ENCODE results near the gene TSPAN14.
A peak's percentile ranks its signal among the peaks of the same experiment; 100 is the strongest.

The TSPAN14 gene

DNA sequence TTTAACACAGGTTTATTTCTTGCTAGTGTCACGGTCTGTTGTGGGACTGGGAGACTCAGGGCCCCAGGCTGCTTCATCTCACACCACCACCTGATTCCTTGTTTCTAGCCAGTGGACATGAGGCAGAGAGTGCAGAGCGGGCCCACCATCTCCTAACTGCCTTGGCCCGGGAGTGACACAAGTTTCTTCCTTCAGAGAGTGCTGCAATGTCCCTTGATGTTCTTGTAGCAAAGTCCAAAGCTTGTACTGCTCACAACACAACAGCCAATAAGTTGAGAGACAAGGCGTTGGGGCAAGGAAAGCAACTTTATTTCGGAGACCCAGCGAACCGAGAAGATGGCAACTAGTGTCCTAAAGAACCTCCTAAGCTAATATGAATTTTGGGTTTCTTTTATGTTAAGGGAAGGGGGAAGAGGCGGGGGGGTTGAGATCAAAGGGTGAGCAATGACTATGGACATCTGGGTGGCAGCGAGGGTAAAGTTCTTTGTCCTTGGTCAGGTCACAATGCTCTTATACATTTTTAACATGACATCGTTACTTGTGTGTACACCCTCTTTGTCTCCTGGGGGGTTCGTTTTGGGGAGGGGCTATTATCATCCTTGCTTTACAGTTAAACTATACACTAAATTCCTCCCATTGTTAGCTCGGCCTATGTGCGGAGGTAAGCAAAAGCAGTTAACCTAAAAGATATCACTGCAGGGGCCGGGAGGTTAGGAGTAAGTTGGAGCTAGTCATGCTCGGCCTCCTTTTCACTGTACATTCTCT, 115.2 kb downstream of the TSPAN14 start:
- no peak overlapping the region for H3K4me3 ChIP-seq (ENCODE audit: low read length)
- DNase-seq (ENCODE audit: low read depth), result no peak
- TF ChIP-seq, protein P1, sequence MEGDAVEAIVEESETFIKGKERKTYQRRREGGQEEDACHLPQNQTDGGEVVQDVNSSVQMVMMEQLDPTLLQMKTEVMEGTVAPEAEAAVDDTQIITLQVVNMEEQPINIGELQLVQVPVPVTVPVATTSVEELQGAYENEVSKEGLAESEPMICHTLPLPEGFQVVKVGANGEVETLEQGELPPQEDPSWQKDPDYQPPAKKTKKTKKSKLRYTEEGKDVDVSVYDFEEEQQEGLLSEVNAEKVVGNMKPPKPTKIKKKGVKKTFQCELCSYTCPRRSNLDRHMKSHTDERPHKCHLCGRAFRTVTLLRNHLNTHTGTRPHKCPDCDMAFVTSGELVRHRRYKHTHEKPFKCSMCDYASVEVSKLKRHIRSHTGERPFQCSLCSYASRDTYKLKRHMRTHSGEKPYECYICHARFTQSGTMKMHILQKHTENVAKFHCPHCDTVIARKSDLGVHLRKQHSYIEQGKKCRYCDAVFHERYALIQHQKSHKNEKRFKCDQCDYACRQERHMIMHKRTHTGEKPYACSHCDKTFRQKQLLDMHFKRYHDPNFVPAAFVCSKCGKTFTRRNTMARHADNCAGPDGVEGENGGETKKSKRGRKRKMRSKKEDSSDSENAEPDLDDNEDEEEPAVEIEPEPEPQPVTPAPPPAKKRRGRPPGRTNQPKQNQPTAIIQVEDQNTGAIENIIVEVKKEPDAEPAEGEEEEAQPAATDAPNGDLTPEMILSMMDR (IDR thresholded peaks at IDR 0.05; ENCODE audit: insufficient read depth, low read depth, low read length, missing control alignments), result no peak

DNA sequence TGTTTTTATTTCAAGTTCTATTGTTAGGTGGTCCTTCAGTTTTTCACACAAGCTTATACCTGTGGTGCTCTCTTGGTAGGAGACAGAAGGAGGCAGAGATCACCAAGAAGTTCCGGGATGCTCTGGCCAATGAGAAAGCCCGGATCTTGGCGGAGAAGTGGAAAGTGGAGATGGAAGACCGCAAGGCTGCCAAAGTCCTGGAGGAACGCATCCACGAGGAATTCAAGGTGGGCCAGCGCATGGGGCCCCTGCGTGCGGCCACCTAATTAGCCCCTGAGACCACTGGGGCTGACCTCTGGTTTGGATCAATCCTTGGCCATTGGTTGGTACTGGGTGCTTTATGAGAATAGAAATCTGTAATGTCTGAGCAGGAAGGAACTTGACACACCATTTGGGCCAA, 117.2 kb downstream of the TSPAN14 start:
- TF ChIP-seq, protein P1 (IDR thresholded peaks at IDR 0.05; ENCODE audit: insufficient read depth, low read depth, low read length, missing control alignments), result no peak
- no peak for DNase-seq (ENCODE audit: low read depth)
- no peak overlapping the region for H3K4me3 ChIP-seq (ENCODE audit: low read length)

DNA sequence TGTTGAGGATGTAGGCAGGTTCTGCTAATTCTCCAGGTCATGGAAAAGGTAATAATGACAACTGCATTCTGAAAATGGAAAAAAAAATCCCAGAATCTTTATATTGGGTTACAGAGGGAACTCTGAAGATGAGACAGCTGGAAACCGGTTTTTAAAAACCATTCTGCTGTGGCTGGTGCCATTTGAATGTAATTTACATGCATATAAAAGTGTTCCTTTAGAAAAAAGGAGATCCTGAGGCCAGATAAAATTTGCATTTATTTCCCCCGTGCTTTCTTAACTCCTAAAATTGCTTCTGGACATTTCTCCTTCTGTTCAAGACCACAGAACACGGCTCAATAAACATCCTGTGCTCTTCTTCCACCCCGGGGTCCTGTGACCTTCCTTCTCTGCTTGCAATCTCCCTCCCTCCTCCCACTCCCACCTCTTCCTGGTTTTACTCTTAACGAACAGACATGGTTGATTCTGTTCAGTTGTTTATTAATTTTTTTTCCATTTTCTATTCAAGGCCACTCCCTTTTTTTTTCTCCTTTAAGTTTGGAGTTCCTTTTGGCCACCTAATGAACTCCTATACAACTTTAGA, 125.2 kb downstream of the TSPAN14 start:
- no peak overlapping the region for H3K4me3 ChIP-seq (ENCODE audit: low read length)
- DNase-seq (ENCODE audit: low read depth), result no peak
- TF ChIP-seq, protein P1 (IDR thresholded peaks at IDR 0.05; ENCODE audit: insufficient read depth, low read depth, low read length, missing control alignments), result no peak

DNA sequence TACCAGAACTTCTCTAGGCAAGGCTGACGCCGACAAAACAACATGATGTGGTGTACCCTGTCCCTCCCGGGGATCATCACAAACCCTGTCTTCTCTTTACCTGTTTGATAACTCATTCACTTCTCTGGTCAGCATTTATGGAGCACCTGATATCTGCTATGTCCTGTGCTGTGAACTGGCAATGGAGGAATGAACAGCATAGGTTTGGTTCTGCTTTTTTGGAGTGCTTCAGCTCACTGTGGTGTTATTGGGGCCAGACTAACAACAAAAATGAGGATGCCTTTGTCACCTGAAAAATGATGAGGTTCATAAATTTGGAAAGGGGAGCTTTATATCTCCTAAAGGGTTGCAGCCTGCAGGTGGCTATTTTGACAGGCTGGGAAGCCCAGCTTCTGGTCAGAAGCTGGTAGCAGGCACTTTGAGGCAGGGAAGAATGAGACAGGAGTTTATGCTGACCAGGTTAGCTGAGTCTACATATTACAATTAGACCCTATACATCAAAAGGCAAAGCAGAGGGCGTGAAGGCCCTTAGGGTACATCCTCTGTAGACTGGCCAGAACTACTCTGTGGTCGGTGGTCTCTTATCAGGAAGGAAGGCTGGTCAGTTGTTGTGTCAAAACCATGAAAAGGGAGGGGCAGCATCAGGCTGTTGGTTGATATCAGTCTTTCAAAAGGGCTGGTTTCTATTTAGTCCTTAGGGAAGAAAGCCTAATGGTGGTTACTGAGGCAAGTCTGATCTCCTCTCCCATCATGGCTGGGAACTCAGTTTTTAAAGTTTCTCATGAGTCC, 125.9 kb downstream of the TSPAN14 start:
- H3K4me3 ChIP-seq (ENCODE audit: low read length), result no peak overlapping the region
- no peak for DNase-seq (ENCODE audit: low read depth)
- TF ChIP-seq, protein P1 (IDR thresholded peaks at IDR 0.05; ENCODE audit: insufficient read depth, low read depth, low read length, missing control alignments), result no peak

DNA sequence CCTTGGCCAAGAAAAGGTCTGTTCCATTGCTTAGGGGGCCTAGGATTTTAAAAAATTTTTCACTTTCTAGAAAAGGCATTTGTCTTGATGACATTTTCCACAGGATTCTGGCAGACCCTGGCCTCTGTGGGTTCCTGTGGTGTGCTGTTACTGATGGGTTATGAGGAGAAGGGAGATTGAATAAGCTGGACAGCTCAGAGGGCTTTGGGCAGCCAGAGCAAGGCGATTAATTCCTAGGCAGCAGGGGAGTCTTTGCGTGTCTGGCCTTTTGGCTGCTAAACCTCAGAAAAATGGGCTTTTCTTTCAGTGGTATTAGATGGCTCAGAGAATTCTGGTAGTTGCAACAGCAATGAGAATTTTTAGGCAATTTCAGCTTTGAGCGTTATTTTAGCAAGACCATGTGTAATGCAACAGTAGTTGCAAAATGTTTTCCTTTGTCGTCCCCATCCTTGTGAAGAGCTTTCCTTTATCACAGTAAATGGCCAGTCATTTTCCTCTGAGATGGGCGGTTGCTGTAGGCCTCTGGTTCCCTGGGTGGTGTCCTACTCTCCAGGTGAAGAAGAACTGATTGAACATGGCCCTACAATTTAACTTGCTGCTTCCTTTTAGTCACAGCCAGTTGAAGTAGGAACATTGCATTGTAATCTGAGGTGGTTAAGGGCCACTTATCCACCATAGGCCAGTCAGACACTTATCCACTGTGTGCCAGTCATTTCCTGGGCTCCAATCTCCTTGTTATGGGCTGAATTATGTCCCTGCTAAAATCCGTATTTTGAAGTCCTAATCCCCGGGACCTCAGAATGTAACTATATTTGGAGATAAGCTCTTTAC, 126.7 kb downstream of the TSPAN14 start:
- no peak for DNase-seq (ENCODE audit: low read depth)
- TF ChIP-seq, protein P1 (IDR thresholded peaks at IDR 0.05; ENCODE audit: insufficient read depth, low read depth, low read length, missing control alignments), result no peak
- no peak overlapping the region for H3K4me3 ChIP-seq (ENCODE audit: low read length)

DNA sequence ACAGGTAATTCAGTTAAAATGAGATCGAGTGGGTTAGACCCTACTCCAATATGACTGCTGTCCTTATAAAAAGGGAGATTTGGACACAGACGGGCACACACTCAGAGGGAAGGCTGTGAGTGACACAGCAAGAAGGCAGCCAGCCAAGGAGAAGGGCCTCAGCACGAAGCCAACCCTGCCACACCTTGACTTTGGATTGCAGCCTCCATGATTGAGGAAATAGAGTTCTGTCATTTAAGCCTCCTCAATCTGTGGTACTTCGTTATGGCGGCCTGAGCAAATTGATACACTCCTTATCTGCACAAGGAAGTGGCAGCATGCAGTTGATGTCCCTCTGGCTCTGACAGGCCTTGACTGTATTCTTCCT, 127.3 kb downstream of the TSPAN14 start:
- peak; percentile 14 for DNase-seq (ENCODE audit: low read depth)
- TF ChIP-seq, protein P1 (IDR thresholded peaks at IDR 0.05; ENCODE audit: insufficient read depth, low read depth, low read length, missing control alignments), result no peak
- no peak overlapping the region for H3K4me3 ChIP-seq (ENCODE audit: low read length)

All from epithelial cell of esophagus (primary cell).